PC-3 (cell line): ENCODE measurements around the gene SEMA4A. TPM values are rescaled to one million over a fixed set of nuclear protein-coding genes. Genes with fewer than 3 reads are reported as not detected.

Source experiments
- ATAC-seq: fragments of 200-7000 bp; cut with Tn5 transposase; 2 replicates; pipeline ENCODE4 v1.9.1; 2020; ENCODE audit warnings: mild to moderate bottlenecking, moderate library complexity
- BruUV-seq: library from RNA; stranded (reverse); fragments of 400-500 nt; replicated peaks from 2 replicates; lab custom pipeline; 2021; lab: Mats Ljungman, UMichigan
- CTCF ChIA-PET: fragments of 300-600 bp; sonication (Branson Sonifier 250); formaldehyde crosslinking; loops from one replicate; lab custom pipeline; 2022; ENCODE audit warnings: antibody characterized with exemption; lab: Charles Lee
- POLR2A ChIA-PET: fragments of 300-600 bp; sonication (Branson Sonifier 250); formaldehyde crosslinking; loops from one replicate; lab custom pipeline; 2022; ENCODE audit warnings: antibody characterized with exemption; ENCODE audit not compliant: unreplicated experiment; lab: Charles Lee
- DNase-seq: peaks from one replicate; pipeline ENCODE4 v3.0.0-alpha.2; 2015
- H2AFZ ChIP-seq: fragments of 300-600 bp; sonication (generic); 2 replicates; pipeline ENCODE4 v1.6.0; 2016; ENCODE audit warnings: antibody characterized with exemption, low read length
- H3F3A ChIP-seq: fragments of 300-600 bp; sonication (generic); one replicate; pipeline ENCODE4 v1.6.0; 2017; ENCODE audit warnings: antibody characterized with exemption, low read length, control low read depth, mild to moderate bottlenecking; ENCODE audit not compliant: unreplicated experiment
- H3K27ac ChIP-seq: fragments of 300-600 bp; sonication (generic); 2 replicates; pipeline ENCODE4 v1.5.1; 2016; ENCODE audit warnings: mild to moderate bottlenecking, low read length
- H3K27me3 ChIP-seq: fragments of 300-600 bp; sonication (generic); 2 replicates; pipeline ENCODE4 v1.6.1; 2016; ENCODE audit warnings: low read length, mixed read lengths
- H3K36me3 ChIP-seq: fragments of 300-600 bp; sonication (generic); 2 replicates; pipeline ENCODE4 v1.6.1; 2016; ENCODE audit warnings: low read depth, mixed run types, low read length, mixed read lengths
- H3K4me1 ChIP-seq: fragments of 300-600 bp; sonication (generic); 2 replicates; pipeline ENCODE4 v1.5.1; 2016; ENCODE audit warnings: low read length; ENCODE audit not compliant: insufficient read depth
- H3K4me2 ChIP-seq: fragments of 300-600 bp; sonication (generic); 2 replicates; pipeline ENCODE4 v1.6.0; 2016; ENCODE audit warnings: low read length
- H3K4me3 ChIP-seq: fragments of 300-600 bp; sonication (generic); 2 replicates; pipeline ENCODE4 v1.5.1; 2016; ENCODE audit warnings: mild to moderate bottlenecking, low read length, mixed read lengths
- H3K79me2 ChIP-seq: fragments of 300-600 bp; sonication (generic); 2 replicates; pipeline ENCODE4 v1.6.1; 2017; ENCODE audit warnings: low read length, mixed read lengths
- H3K9ac ChIP-seq: fragments of 300-600 bp; sonication (generic); 2 replicates; pipeline ENCODE4 v1.6.0; 2016; ENCODE audit warnings: mild to moderate bottlenecking, low read length
- H3K9me2 ChIP-seq: fragments of 300-600 bp; sonication (generic); replicated peaks from 2 replicates; pipeline ENCODE4 v1.6.1; 2016; ENCODE audit warnings: mixed run types, low read length, mixed read lengths
- H3K9me3 ChIP-seq: fragments of 300-600 bp; sonication (generic); 2 replicates; pipeline ENCODE4 v1.6.1; 2016; ENCODE audit warnings: low read length, mixed read lengths
- H4K20me1 ChIP-seq: fragments of 300-600 bp; sonication (generic); 2 replicates; pipeline ENCODE4 v1.6.1; 2016; ENCODE audit warnings: low read length, mixed read lengths
- CTCF ChIP-seq: fragments of 300-600 bp; sonication (generic); conservative IDR thresholded peaks from 2 replicates; pipeline ENCODE4 v1.5.1; 2017; ENCODE audit warnings: antibody characterized with exemption, low read depth, mild to moderate bottlenecking, low read length
- EZH2 ChIP-seq: fragments of 300-600 bp; sonication (generic); IDR thresholded peaks from one replicate; pipeline ENCODE4 v1.6.1; 2017; ENCODE audit warnings: antibody characterized with exemption, mild to moderate bottlenecking, low read length; ENCODE audit not compliant: unreplicated experiment
- EZH2phosphoT487 ChIP-seq: fragments of 300-600 bp; sonication (generic); IDR thresholded peaks from 2 replicates; pipeline ENCODE4 v1.6.1; 2018; ENCODE audit warnings: mild to moderate bottlenecking, antibody characterized with exemption, low read length, borderline replicate concordance
- intact Hi-C: fragments of 100-400 bp; cut with micrococcal nuclease; formaldehyde crosslinking; loops from 2 replicates; pipeline ENCODE4 v1.9.0; 2023
- total RNA-seq: library from RNA; depleted of rRNA; stranded (reverse); fragments of >200 nt; gene quantifications from 2 replicates; pipeline ENCODE4 v1.2.3, GENCODE V29; 2014

The SEMA4A gene
- total RNA-seq, 1 experiment from 2014 or later: 5.8 TPM

GRCh38 chr1:156149374-156150332 is 3.7 kb upstream of the SEMA4A start:
- H3K4me2 ChIP-seq: no peak overlapping the region
- no peaks in the 10 kb centered on the region for H3K79me2 ChIP-seq
- no peaks in the 10 kb centered on the region for H3K9me2 ChIP-seq
- H3K27me3 ChIP-seq: no peaks in the 10 kb centered on the region
- H3K9ac ChIP-seq: no peak overlapping the region
- H3K9me3 ChIP-seq: no peaks in the 10 kb centered on the region
- ATAC-seq: no peak
- H4K20me1 ChIP-seq: no peaks in the 10 kb centered on the region
- no peak overlapping the region for H2AFZ ChIP-seq
- intact Hi-C loops: loop anchor here (10.0 kb wide), 1 partner anchor 165 kb away; no protein-coding TSS in a partner anchor
- peaks cover 31% of the 10 kb centered on the region for H3K4me1 ChIP-seq
- H3K27ac ChIP-seq: no peak overlapping the region
- TF ChIP-seq EZH2 (no peak), EZH2phosphoT487 (no peak), CTCF (no peak)
- H3K4me3 ChIP-seq: no peak overlapping the region
- H3F3A ChIP-seq: no peaks in the 10 kb centered on the region
- POLR2A ChIA-PET: no interaction called here
- no peaks in the 10 kb centered on the region for H3K36me3 ChIP-seq
- CTCF ChIA-PET: interaction anchor here (0.7 kb wide), 1 partner anchor 172 kb away, joined by 3 read pairs; no protein-coding TSS in a partner anchor
- no TSS peak for BruUV-seq
- no peak for DNase-seq

GRCh38 chr1:156150333-156151011 is 2.9 kb upstream of the SEMA4A start:
- POLR2A ChIA-PET: interaction anchor here (0.5 kb wide), 1 partner anchor 97 kb away, joined by 5 read pairs; the partner anchor contains the start of gene UBQLN4

More at GRCh38 chr1:156150333-156151011, 2.9 kb upstream of the SEMA4A start:
- H3K27me3 ChIP-seq: no peaks in the 10 kb centered on the region
- intact Hi-C loops: no loop called here
- H3F3A ChIP-seq: no peaks in the 10 kb centered on the region
- H3K9me3 ChIP-seq: no peaks in the 10 kb centered on the region
- no peaks in the 10 kb centered on the region for H3K9me2 ChIP-seq
- ATAC-seq (no peak), DNase-seq (no peak)
- no peaks in the 10 kb centered on the region for H3K79me2 ChIP-seq
- peaks cover 31% of the 10 kb centered on the region for H3K4me1 ChIP-seq
- H3K4me3 ChIP-seq: no peak overlapping the region
- H3K27ac ChIP-seq: no peak overlapping the region
- no TSS peak for BruUV-seq
- no peak overlapping the region for H2AFZ ChIP-seq
- H3K36me3 ChIP-seq: no peaks in the 10 kb centered on the region
- CTCF ChIA-PET: no interaction called here
- no peak overlapping the region for H3K4me2 ChIP-seq
- H4K20me1 ChIP-seq: no peaks in the 10 kb centered on the region
- no peak overlapping the region for H3K9ac ChIP-seq
- TF ChIP-seq CTCF (no peak), EZH2phosphoT487 (no peak), EZH2 (no peak)
